Activated CD4-positive, alpha-beta T cell treated with anti-CD3 and anti-CD28 coated beads, Interleukin-2, amount 50 U/mL, for 16 hours (primary cell): ENCODE measurements around the gene PIGW.
"Not testable (repeated sequence)": the region's sequence is repeated elsewhere in the genome, so short reads cannot be mapped to it uniquely, and the experiment has no call there.

Experiments
- DNase-seq: peaks from one replicate; pipeline ENCODE4 v3.0.0-alpha.2; 2020

The PIGW gene

DNA sequence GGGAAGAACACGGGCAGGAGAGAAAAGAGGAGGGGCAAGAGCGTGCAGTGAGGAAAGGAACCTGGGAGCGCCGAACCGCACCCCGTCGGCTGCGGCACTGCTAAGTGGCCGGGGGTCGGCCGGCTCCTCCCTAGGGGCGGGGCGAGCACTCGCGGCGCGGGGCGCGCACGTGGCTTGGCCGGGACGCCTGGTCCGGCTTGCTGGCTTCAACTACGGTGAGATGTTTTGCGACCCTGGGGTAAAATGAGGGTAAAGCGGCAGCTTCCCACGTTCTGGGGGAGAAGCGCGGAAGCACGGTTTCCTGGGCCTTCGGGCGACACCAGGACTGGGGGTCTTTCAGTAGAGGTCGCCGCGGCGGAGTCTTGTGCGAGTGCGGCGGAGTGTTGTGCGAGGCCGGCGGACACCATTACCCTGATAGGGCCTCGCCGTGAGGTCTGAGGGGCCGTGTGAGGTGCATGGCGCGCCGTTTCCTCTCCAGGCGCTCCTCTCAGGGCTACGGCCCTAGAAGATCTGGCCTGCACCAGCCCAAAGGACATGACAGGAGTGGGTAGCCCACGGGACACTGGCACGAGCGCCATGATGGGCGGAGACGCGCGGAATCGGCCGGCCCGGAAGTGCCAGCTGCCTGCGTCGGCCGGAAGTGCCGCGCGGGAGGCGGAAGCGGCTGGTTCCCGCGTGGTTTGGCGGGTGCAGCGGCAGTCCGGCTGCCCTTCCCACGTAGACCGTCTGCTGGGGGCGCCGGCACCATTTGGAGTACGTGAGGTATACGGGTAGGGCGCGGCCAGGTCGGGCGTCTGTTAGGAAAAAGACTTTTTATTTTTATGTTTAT lies at the start of gene PIGW, which contains the start of gene MYO19:
Gene PIGW, plus strand, starts transcription at position 148 of the 829 bp plus-strand sequence. CDS start 2,115 bp downstream, outside the sequence.
Gene MYO19, minus strand, starts transcription at position 29 of the 829 bp plus-strand sequence. CDS start 2,330 bp downstream, outside the sequence.
- peak; percentile 92 for DNase-seq

DNA sequence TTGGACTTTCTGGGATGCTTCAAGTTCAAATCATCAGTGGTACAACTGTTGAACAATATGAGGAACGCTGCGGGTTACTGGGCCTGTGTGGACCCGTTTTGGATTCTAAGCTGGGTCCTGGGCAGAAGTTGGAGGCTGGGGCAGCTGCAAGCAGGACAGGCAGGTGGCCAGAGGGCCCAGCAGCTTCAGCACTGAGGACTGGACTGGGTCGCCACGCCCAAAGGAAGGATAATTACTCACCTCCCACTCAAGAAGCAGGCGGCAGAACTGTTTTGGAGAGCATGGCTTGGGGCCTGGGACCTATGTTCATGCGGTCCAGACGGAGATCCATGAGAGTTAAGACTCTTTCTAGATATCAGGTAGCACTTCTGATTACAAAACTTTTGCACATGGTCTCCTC lies 49.8 kb upstream of the PIGW start:
- DNase-seq = no peak

DNA sequence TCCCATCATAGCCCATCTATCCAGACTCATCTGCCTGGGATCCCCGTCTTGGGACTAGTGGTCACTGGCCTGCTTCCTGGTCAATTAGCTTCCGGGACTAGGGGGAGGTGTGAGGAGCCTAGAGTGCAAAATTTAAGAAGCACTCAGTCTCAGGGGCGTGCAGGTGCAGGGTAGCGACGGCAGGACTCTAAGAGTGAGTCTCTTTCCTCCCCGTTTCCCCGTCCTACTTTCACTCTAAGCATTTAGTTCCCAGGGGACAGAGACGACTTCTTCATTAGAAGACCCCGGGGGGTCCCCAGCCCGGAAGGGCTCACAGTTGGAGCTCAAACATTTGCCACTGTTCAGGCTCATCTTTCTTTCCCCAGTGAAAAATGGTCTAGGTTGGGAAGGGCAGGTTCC lies 49.0 kb upstream of the PIGW start:
- DNase-seq = no peak

DNA sequence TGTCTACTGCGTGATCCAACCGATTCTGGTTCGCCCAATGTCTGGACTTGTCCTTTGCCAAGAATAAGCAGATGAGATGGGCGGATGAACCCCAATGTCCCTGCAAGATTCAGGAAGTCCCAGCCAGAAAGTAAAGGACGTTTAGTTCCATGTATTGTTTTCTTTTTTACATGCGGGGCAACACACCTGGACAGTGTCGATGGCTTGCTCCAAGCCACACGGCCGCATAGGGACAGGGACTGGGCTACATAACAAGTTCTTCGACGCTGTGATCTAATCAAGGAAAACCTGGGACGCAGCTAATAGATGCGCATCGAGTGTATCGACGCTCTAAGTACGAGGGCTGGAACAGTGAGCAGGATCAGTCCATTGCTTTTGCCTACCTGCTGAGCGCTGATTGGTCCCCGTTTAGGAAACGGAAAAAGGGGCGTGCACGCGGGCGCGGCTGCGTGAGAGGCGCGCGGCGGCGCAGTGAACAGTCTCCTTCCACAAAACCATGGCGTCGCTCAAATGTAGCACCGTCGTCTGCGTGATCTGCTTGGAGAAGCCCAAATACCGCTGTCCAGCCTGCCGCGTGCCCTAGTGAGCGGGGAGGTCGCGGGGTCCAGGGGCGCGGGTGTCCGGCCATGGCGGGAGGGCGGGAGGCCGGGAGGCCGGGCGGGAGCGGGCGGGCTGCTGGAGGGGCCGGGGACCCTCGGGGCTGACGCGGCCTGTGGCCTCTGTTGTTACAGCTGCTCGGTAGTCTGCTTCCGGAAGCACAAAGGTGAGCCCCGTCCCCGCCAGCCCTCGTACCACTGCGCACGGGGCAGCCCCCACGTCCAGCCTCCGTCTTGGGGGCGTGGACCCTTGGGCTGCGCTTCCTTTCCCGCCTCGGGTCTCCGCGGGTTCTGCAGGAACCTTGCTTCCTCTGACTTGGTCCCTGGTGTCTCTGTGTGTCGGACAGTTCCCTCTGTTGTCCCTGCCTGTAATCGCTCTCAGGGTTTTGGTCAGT lies 48.3 kb upstream of the PIGW start, which contains the start of gene ZNHIT3:
Gene ZNHIT3, plus strand, starts transcription at position 478 of the 991 bp plus-strand sequence. Its CDS starts 19 bp downstream, at position 497.
- DNase-seq = peak; percentile 94

- DNase-seq = no peak
These were observed 40.8 kb upstream of the PIGW start for GRCh38 chr17:36493956-36494355.

DNA sequence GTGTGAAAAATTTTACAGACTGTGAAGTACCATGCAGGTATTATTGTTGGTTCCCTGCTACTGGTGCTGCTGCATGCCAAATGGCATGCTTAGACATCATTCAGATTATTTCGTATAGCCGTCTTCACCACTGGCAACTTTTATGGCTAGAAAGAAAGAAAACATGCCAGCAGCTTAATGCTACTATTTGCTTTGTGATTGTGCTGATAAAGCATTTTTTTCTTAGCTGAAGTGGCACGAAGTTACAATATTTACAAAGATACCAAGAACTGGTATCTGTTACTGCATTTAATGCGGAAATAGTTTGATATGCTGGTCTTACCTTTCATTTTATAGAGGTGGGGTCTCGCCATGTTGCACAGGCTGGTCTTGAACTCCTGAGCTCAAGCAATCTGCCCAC lies 40.1 kb upstream of the PIGW start:
- no peak for DNase-seq

DNA sequence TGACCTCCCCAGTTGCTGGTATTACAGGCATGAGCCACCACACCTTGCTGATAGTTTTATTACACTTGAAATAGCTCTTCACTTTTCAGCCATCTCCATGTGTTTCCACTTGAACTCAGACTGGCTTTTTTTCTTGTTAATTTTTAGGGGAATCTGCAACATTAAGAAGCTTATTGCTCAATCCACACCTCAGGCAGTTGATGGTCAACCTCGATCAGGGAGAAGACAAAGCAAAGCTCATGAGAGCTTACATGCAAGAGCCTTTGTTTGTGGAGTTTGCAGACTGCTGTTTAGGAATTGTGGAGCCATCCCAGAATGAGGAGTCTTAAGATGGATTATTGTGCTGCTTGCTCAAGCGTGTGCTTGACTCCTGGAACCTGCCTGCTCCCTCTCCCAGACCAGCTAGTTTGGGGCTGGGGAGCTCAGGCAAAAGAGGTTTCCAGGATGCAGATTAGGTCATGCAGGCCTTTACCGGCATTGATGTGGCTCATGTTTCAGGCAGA lies 39.7 kb upstream of the PIGW start:
- no peak for DNase-seq

DNA sequence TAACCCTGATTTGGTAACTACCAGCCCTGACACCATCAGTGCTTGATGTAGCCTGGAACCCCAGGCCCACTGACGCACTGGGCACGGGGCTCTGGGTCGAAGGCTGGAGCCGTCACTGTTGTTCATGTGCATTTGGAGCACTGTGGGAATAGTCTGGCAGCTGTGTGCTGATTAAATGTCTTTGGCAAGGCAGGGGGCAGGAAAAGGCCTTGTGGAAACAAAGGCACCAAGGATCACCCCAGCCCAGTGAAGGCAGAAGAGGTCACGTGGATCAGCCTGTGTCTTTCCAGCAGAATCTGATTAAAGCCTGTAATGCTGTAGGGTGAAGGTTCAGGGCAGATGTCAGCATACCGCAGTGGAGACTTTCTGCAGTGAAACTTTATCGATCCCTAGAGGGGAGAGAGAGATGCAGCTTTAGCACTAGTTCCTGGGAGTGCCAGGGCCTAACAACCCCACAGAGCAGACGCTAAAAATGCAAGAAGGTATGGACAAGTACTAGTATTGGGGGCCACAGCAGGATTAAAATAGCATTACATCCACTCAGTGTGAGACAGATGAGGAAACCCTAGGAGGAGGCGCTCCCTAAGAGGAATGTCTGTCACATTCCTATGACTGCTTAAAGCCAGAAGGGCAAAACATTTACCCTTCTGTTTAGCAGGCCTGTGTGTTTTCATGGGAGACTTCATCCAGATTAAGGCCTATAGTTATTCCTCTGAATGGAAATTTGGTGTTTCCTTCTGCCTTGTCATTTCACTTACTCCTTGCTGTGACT lies 38.6 kb upstream of the PIGW start:
- no peak for DNase-seq

- no peak for DNase-seq
These were observed 36.6 kb upstream of the PIGW start for GRCh38 chr17:36498155-36498554.

GRCh38 chr17:36498560-36499300 lies 36.1 kb upstream of the PIGW start:
- DNase-seq = no peak

- DNase-seq = no peak
These were observed 34.0 kb upstream of the PIGW start for GRCh38 chr17:36500745-36501225.

- no peak for DNase-seq
These were observed 33.4 kb upstream of the PIGW start for GRCh38 chr17:36501351-36501750.

DNA sequence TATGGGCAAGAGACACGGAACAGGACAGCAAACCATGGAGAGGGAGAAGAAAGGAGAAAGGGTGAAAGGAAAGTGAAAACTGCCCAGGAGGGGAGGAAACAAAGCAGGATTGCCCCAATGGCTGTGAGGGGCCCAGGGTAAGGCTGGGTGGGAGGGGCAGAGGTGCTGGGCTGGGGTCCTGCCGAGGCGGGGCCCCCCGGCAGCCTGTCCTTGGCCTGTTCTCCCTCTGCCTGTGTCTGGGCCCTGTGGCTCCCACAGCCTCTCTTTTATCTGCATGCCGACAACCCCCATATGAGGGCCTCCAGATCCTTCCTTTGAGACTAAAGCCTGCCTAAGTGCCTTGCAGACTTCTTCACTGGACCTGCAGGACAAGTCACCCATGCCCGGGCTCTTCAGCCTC lies 32.8 kb upstream of the PIGW start:
- no peak for DNase-seq

- DNase-seq = no peak
These were observed 31.2 kb upstream of the PIGW start for GRCh38 chr17:36503456-36504155.

DNA sequence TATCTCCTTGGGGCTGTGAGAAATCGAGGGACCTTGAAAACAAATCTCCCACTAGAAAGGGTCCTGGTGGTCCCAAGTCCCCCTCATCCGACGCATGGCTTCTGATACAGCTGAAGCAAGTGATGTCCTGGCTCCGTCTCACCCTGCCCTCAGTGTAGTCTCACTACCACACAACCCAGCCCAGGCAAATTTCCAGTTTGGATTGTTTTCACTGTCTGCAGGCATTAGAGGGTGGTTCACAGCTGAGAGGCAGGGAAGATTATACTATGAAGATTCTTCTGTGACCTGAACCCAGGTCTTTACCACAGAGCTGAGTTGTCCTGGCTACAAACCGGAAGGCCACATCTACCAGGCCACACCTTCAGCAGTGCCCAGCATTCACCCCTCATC lies 30.6 kb upstream of the PIGW start:
- no peak for DNase-seq

- no peak for DNase-seq
These were observed 29.6 kb upstream of the PIGW start for GRCh38 chr17:36505171-36505570.

GRCh38 chr17:36506249-36506826 lies 28.4 kb upstream of the PIGW start:
- no peak for DNase-seq

GRCh38 chr17:36506831-36507230 lies 28.0 kb upstream of the PIGW start:
- no peak for DNase-seq

DNA sequence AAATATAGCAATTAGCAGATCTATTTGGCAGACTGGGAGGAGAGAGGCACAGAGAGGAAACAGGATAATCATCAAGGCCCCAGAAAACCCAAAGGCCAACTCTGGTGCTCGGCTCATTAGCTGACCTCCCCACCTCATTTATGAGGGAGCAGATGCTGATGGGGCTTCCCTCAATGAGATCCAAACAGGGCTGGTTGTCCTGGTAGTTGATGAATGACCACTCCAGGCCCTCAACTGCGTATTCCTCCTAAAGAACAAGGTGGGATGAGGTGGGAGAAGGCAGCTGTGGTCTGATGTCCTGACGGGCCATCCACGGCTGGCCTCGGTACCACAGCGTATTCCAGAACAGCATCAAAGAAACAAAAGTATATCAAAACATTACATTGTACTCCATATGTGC lies 27.5 kb upstream of the PIGW start:
- no peak for DNase-seq

GRCh38 chr17:36508439-36508838 lies 26.3 kb upstream of the PIGW start:
- not testable (repeated sequence) for DNase-seq
